NCI-H2227 treated with DMSO at 0.1 percent for 48 hours (cell line): ENCODE results near the gene DBF4B.
"Not testable (repeated sequence)": the region's sequence is repeated elsewhere in the genome, so short reads cannot be mapped to it uniquely, and the experiment has no call there.

ENCODE experiments used
- DNase-seq: peaks from one replicate; lab custom pipeline; 2025; lab: John Stamatoyannopoulos, UW

Gene DBF4B, protein sequence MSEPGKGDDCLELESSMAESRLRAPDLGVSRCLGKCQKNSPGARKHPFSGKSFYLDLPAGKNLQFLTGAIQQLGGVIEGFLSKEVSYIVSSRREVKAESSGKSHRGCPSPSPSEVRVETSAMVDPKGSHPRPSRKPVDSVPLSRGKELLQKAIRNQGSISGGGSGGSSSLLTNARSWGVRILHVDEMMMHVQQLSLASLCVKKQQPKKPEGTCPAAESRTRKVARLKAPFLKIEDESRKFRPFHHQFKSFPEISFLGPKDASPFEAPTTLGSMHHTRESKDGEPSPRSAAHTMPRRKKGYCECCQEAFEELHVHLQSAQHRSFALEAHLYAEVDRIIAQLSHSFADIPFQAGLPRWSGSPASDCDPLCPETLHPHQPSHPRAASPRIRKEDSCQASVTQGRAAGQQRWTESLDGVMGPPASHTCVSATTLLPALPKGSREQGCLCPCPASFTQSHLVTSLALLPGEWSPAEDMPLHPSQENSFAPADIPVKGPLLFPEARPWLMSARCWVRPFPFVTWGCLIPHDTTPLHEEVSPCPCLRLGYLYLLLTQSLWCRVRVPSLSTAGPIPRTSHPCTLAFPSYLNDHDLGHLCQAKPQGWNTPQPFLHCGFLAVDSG

GRCh38 chr17:44708401-44709263, at the start of gene DBF4B:
TSS of gene DBF4B (plus strand) at chr17:44708665. CDS start at chr17:44708821, 156 bp downstream.
- DNase-seq, result peak; percentile 91

GRCh38 chr17:44661835-44662234, 46.6 kb upstream of the DBF4B start:
- DNase-seq, result no peak

- no peak for DNase-seq
Observed at GRCh38 chr17:44663095-44663494, 45.4 kb upstream of the DBF4B start.

DNA sequence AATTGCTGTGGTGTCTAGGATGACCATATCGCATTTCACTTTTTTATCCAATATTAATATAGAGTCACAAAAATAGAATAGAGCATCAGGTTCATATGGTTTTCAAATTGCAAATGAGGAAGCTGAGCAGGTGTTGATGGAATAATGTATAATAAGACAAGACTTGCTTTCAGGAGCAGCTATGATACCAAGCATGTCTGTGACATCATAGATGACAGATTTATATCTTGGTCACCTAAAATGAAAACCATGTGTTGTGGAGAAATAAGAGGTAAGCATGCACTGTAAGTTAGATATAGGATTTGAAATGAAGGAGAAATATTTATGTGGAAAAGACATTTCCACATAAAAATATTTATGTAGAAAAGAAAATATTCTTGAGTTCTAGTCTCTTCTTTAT, 43.6 kb upstream of the DBF4B start:
- DNase-seq, result no peak

- no peak for DNase-seq
Observed at GRCh38 chr17:44666006-44666405, 42.5 kb upstream of the DBF4B start.

DNA sequence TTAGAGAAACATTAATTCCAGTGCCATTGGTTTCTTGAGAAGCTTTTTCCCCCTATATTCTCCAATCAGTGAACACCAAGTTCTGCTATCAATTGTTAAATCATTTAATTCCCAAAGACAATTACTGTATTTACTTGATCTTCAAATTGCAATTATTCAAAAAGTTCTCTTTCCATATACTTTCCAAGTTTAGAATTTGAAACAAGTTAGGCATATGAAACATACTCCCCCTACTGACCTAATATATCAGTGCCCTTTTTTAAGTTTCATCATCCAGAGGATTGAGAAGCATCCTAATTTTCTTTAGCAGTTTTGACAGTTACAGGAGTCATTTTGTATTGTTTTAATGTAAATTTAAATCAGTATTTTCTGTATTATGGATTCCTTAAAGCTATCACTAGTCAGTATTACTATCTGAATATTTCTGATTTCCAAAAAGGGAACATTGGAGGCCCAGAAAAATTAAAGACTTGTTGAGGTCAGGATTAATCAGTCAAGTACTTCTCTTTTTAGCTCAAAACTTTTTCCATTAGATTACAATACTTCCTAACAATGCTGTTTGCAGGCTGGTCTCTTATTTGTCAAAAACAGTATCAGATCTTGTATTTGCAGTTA, 35.9 kb upstream of the DBF4B start:
- peak; percentile 9 for DNase-seq

GRCh38 chr17:44673893-44674292, 34.6 kb upstream of the DBF4B start:
- DNase-seq, result no peak

DNA sequence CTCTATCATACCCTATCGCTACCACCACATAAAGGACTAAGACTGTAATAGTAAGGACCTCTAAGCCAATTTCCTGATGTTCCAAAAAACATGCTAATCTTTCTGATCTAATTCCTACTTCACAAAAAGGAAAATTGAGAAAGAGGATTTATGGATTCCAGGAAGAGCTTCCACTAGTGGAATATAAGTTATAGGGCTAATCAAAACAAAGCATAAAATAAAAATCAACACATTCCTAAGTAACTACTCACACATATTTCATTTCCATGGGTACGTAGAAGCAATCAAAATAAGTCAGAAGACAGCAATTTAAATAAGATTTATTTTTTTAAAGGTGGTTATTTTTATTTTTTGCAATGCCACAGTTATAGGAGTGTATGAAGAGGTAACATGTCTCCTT, 31.3 kb upstream of the DBF4B start:
- no peak for DNase-seq

GRCh38 chr17:44683303-44683702, 25.2 kb upstream of the DBF4B start:
- DNase-seq, result not testable (repeated sequence)

DNA sequence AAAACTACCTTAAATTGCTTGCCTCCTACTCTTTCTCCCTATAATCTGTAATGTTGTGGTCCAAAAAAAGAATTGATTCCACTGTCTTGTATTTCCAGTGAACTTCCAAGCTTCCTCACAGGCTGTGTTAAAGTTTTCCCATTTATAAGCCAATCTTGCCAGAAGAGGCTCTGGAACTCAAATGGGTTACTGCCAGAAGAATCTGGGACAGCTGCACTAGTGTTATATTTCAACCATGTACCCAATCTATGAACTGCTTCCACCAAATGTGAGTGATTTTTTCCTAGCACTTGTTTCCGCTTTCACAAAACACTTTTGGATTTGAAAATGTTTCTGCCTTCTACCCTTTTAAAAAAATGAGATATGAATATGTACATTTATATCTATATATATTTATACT, 20.7 kb upstream of the DBF4B start:
- DNase-seq, result no peak

- no peak for DNase-seq
Observed at GRCh38 chr17:44688200-44688599, 20.3 kb upstream of the DBF4B start.

GRCh38 chr17:44688675-44689476, 19.6 kb upstream of the DBF4B start:
- no peak for DNase-seq

- peak; percentile 96 for DNase-seq
Observed at GRCh38 chr17:44689477-44690217, 18.8 kb upstream of the DBF4B start, which contains the start of gene CCDC43. TSS of gene CCDC43 (minus strand) at chr17:44689776. CDS start at chr17:44689753, 23 bp downstream.

- peak; percentile 35 for DNase-seq
Observed at GRCh38 chr17:44690746-44691306, 17.6 kb upstream of the DBF4B start.

- DNase-seq, result no peak
Observed at GRCh38 chr17:44693609-44694008, 14.9 kb upstream of the DBF4B start.

DNA sequence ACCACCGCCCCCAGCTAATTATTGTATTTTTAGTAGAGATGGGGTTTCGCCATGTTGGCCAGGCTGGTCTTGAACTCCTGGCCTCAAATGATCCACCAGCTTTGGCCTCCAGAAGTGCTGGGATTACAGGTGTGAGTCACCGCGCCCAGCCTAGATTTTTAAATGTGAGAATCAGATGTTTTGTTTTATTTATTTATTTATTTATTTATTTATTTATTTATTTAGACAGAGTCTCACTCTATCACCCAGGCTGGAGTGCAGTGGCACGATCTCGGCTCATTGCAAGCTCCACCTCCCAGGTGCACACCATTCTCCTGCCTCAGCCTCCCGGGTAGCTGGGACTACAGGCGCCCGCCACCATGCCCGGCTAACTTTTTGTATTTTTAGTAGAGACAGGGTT, 8.2 kb upstream of the DBF4B start:
- DNase-seq, result not testable (repeated sequence)

- peak; percentile 33 for DNase-seq
Observed at GRCh38 chr17:44707755-44708400, 587 bp upstream of the DBF4B start.

- DNase-seq, result no peak
Observed at GRCh38 chr17:44719444-44719843, 11.0 kb downstream of the DBF4B start.

GRCh38 chr17:44722254-44722653, 13.8 kb downstream of the DBF4B start:
- no peak for DNase-seq

DNA sequence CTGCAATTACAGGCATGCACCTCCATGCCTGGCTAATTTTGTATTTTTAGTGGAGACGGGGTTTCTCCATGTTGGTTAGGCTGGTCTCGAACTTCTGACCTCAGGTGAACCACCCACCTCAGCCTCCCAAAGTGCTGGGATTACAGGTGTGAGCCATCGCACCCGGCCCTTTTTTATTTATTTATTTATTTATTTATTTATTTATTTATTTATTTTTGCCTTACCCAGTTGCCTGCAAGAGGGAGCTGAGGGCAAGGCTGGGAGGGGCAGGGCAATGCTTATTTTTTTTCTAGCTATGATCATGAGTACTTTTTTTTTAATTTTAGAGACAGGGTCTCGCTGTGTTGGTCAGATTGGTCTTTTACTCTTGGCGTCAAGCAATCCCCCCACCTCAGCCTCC, 17.7 kb downstream of the DBF4B start:
- DNase-seq, result not testable (repeated sequence)
